Measurements from ENCODE around the gene GAL3ST3.
"Not testable (repeated sequence)": the region's sequence is repeated elsewhere in the genome, so short reads cannot be mapped to it uniquely, and the experiment has no call there.

Gene GAL3ST3, protein sequence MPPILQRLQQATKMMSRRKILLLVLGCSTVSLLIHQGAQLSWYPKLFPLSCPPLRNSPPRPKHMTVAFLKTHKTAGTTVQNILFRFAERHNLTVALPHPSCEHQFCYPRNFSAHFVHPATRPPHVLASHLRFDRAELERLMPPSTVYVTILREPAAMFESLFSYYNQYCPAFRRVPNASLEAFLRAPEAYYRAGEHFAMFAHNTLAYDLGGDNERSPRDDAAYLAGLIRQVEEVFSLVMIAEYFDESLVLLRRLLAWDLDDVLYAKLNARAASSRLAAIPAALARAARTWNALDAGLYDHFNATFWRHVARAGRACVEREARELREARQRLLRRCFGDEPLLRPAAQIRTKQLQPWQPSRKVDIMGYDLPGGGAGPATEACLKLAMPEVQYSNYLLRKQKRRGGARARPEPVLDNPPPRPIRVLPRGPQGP

DNA sequence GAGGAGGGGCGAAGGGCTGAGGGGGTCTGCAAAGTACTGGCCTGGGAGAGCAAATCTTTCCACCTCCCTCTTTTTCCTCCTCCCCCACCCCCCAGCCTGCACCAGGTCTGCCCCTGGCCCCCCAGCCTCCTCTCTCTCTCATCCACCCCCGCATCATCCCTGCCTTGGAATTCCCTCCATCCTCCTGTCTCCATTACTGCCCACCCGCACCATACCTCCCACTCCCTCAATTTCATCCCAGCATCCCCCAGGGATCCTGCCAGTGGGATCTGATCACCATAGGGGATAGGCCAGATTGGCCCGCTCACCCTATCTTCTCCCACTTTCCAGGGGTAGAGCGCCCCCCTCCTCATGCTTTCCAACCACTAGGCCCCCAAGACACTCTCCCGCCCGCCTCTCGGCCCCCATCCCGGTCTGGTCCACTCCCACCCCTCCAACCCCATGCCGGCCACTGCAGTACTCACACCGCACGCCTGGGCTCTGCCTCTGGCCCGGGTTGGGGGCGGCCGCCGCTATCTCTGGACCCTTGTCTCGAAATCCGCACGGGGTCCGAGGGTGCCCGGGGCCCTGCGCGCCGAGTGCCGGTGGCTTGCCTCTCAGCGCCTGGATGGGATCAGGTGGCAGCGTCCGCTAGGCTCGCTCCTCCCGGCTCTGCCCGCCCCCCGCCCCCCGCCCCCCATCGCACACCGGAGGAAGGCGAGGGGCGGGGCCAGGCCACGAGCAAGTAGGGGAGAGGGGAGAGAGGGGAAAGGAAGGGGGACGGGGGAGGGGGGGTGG, at the start of gene GAL3ST3:
TSS of gene GAL3ST3 (minus strand) at position 615 of the 777 bp plus-strand sequence. CDS start 3,746 bp downstream, outside the sequence.
- H3K4me3 ChIP-seq (ENCODE audit: low read length): no peak within 1 kb of the TSS
- no peak within 1 kb of the TSS for H3K9ac ChIP-seq (ENCODE audit: low read length)
- H3K4me1 ChIP-seq (ENCODE audit: control insufficient read depth, insufficient read depth, low read length): peaks cover 27% of the 10 kb centered on the region
- peaks cover 25% of the 10 kb centered on the region for H3K27me3 ChIP-seq (ENCODE audit: control insufficient read depth, insufficient read depth, low read length)
- H3K9me3 ChIP-seq (ENCODE audit: control insufficient read depth, low read length): no peaks in the 10 kb centered on the region
- H3K36me3 ChIP-seq (ENCODE audit: control insufficient read depth, insufficient read depth, low read length): no peaks in the 10 kb centered on the region

DNA sequence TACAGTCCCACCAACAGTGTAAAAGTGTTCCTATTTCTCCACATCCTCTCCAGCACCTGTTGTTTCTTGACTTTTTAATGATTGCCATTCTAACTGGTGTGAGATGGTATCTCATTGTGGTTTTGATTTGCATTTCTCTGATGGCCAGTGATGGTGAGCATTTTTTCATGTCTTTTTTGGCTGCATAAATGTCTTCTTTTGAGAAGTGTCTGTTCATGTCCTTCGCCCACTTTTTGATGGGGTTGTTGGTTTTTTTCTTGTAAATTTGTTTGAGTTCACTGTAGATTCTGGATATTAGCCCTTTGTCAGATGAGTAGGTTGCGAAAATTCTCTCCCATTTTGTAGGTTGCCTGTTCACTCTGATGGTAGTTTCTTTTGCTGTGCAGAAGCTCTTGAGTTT, 43.2 kb upstream of the GAL3ST3 start:
- not testable (repeated sequence) for H3K9ac ChIP-seq (ENCODE audit: low read length); H3K36me3 ChIP-seq (ENCODE audit: control insufficient read depth, insufficient read depth, low read length); H3K27me3 ChIP-seq (ENCODE audit: control insufficient read depth, insufficient read depth, low read length); H3K4me1 ChIP-seq (ENCODE audit: control insufficient read depth, insufficient read depth, low read length); H3K9me3 ChIP-seq (ENCODE audit: control insufficient read depth, low read length); H3K4me3 ChIP-seq (ENCODE audit: low read length)

DNA sequence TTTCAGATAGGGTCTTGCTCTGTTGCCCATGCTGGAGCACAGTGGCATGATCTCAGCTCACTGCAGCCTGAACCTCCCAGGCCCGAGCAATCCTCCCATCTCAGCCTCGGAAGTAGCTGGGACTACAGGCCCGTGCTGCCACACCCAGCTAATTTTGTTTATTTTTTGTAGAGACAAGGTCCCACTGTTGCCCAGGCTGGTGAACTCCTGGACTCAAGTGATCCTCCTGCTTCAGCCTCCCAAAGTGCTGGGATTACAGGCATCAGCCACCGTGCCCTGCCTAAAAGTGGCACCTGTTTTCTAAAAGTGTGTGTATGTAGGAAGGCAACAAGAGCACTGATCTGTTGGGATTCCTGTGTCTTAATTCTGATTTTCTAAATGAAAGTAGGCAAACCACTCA, 41.3 kb upstream of the GAL3ST3 start:
- no peaks in the 10 kb centered on the region for H3K9me3 ChIP-seq (ENCODE audit: control insufficient read depth, low read length)
- no peaks in the 10 kb centered on the region for H3K36me3 ChIP-seq (ENCODE audit: control insufficient read depth, insufficient read depth, low read length)
- H3K4me1 ChIP-seq (ENCODE audit: control insufficient read depth, insufficient read depth, low read length): no peaks in the 10 kb centered on the region
- H3K4me3 ChIP-seq (ENCODE audit: low read length): no peak overlapping the region
- no peaks in the 10 kb centered on the region for H3K27me3 ChIP-seq (ENCODE audit: control insufficient read depth, insufficient read depth, low read length)
- H3K9ac ChIP-seq (ENCODE audit: low read length): no peak overlapping the region

DNA sequence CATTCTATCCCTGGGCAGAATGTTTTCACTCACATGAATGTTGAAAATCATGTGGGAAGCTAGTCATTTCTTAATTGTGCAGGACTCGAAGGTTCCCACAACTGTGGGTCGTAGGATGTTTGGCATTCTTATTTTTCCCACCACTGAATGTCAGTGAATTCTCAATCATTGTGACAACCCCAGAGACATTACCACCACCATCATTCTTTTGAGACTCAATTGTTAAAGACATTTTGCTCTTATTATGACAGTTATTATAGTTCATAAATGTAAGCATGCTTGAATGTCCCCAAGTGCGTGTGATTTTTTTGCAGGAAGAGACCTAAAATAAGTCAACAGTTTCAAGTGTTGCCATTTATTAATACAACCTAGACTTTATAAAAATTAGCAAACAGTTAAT, 40.1 kb upstream of the GAL3ST3 start:
- H3K36me3 ChIP-seq (ENCODE audit: control insufficient read depth, insufficient read depth, low read length): no peaks in the 10 kb centered on the region

DNA sequence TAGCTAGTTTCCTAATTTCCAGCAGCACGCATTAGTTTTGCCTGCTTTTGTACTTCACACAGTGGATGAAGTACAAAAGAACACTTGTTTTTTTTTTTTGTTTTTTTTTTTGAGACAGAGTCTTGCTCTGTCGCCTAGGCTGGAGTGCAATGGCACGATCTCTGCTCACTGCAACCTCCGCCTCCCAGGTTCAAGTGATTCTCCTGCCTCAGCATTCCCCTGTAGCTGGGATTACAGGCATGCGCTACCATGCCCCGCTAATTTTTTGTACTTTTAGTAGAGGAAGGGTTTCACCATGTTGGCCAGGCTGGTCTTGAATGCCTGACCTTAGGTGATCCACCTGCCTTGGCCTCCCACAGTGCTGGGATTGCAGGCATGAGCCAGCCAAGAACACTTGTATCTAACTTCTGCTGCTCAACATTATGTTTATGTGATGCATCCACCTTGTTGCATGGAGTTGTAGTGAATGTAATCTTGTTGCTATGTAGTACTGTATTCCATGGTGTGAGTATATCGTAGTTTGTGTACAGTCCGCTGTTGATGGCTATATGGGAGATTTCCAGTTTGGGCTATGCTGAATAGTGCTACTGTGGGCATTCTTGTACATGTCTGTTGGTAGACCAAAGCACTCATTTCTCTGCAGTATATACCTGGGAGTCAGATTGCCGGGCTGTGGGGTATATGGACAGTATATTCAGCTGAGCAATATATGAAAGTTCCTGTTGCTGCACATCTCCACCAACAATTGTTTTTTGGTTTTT, 38.4 kb upstream of the GAL3ST3 start:
- H3K9ac ChIP-seq (ENCODE audit: low read length): no peak overlapping the region
- H3K36me3 ChIP-seq (ENCODE audit: control insufficient read depth, insufficient read depth, low read length): no peaks in the 10 kb centered on the region

More for the DNA sequence above, 40.1 kb upstream of the GAL3ST3 start:
- peaks cover 4% of the 10 kb centered on the region for H3K4me1 ChIP-seq (ENCODE audit: control insufficient read depth, insufficient read depth, low read length)
- no peaks in the 10 kb centered on the region for H3K27me3 ChIP-seq (ENCODE audit: control insufficient read depth, insufficient read depth, low read length)
- no peak overlapping the region for H3K4me3 ChIP-seq (ENCODE audit: low read length)
- H3K9me3 ChIP-seq (ENCODE audit: control insufficient read depth, low read length): no peaks in the 10 kb centered on the region
- no peak overlapping the region for H3K9ac ChIP-seq (ENCODE audit: low read length)

DNA sequence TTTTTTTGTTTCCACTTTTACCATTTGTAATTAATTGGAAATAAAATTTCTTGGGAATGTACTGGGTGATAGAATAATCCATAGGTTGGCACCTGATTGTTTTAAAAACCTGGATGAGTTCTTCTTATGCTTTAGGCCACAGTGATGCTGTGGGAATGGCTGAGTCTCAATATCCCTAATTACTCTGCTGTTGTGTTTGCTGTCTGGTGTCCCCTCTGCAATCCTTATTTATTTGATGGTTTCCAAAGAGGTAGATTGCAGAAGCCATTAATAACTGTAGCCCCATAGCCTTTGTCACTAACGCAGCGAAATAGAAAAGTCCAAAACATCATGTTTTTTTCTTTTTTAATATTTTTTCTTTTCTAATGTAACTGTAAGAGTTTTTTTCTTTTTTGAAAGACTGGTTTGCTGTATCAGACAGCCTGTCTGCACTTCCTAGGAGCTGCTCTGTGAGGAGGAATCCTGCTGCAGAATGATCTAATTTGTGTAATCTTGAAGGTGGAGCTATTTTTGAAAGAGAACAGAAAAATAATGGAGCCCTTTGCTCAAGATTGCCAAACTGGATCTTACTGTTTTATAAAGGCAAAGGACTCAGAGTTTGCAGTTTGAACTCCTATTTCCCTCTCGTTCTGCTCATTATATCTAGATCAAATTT, 36.0 kb upstream of the GAL3ST3 start:
- no peak overlapping the region for H3K4me3 ChIP-seq (ENCODE audit: low read length)
- H3K4me1 ChIP-seq (ENCODE audit: control insufficient read depth, insufficient read depth, low read length): peaks cover 31% of the 10 kb centered on the region
- no peak overlapping the region for H3K9ac ChIP-seq (ENCODE audit: low read length)
- H3K9me3 ChIP-seq (ENCODE audit: control insufficient read depth, low read length): no peaks in the 10 kb centered on the region
- H3K36me3 ChIP-seq (ENCODE audit: control insufficient read depth, insufficient read depth, low read length): no peaks in the 10 kb centered on the region
- no peaks in the 10 kb centered on the region for H3K27me3 ChIP-seq (ENCODE audit: control insufficient read depth, insufficient read depth, low read length)

More for the DNA sequence above, 38.4 kb upstream of the GAL3ST3 start:
- Histone ChIP-seq H3K9me3 (ENCODE audit: control insufficient read depth, low read length) (no peaks in the 10 kb centered on the region), H3K4me1 (ENCODE audit: control insufficient read depth, insufficient read depth, low read length) (peaks cover 13% of the 10 kb centered on the region), H3K4me3 (ENCODE audit: low read length) (no peak overlapping the region), H3K27me3 (ENCODE audit: control insufficient read depth, insufficient read depth, low read length) (no peaks in the 10 kb centered on the region)

DNA sequence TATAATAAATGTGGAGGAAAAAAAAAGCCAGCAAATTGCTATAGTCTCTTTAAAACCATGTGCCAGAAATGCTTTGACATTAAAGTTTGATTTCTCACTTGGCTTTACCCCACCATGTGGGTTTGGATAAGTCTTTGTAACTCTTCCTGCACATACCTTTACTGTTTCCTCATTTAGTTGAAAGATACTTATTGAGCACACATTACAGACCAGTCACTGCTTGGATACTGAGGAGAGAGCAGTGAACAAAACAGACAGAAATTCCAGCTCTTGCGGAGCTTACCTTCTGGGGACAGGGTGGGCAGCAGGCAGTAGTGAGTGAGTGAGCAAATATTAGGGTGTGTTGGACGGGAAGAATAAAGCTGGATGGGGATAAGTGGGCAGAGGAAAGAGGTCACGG, 34.8 kb upstream of the GAL3ST3 start:
- no peaks in the 10 kb centered on the region for H3K27me3 ChIP-seq (ENCODE audit: control insufficient read depth, insufficient read depth, low read length)
- H3K4me3 ChIP-seq (ENCODE audit: low read length): no peak overlapping the region
- H3K4me1 ChIP-seq (ENCODE audit: control insufficient read depth, insufficient read depth, low read length): peaks cover 37% of the 10 kb centered on the region
- no peaks in the 10 kb centered on the region for H3K36me3 ChIP-seq (ENCODE audit: control insufficient read depth, insufficient read depth, low read length)
- no peak overlapping the region for H3K9ac ChIP-seq (ENCODE audit: low read length)
- H3K9me3 ChIP-seq (ENCODE audit: control insufficient read depth, low read length): no peaks in the 10 kb centered on the region

DNA sequence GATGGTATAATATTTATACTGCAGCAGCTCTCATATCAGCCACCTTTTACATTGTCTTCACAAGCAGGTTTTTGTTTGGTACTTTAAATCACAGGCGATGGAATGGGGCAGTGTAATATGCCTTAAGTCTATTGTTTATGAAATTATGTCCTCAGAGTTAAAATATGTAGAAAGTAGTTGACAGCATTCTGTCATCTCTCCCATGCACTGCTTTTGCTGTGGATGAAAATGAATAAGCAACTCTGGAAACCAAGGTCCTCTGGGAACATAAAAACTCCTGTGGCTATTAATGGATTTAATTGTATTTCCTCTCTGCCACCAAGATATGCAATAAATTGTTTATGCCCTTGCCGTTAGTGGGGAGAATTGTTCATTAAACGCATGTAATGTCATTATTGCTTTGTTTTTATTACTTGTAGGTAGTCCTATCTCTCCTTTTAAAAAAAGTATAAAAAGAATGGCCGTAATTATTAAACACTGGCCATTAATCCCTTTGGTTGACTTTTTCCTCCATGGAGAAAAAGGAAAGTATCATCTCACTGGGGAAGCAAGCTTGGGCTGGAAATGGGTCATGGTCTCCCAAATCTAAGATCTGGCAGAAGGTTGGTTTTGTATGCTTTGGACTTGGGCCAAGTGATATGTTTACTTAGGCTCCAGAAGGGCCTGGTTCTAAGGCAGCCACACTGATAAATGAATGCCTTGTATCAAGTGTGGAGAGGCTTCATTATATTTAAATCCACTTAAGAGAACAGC, 34.2 kb upstream of the GAL3ST3 start:
- no peaks in the 10 kb centered on the region for H3K27me3 ChIP-seq (ENCODE audit: control insufficient read depth, insufficient read depth, low read length)
- no peak overlapping the region for H3K9ac ChIP-seq (ENCODE audit: low read length)
- no peaks in the 10 kb centered on the region for H3K36me3 ChIP-seq (ENCODE audit: control insufficient read depth, insufficient read depth, low read length)
- H3K4me3 ChIP-seq (ENCODE audit: low read length): no peak overlapping the region
- peaks cover 37% of the 10 kb centered on the region for H3K4me1 ChIP-seq (ENCODE audit: control insufficient read depth, insufficient read depth, low read length)
- no peaks in the 10 kb centered on the region for H3K9me3 ChIP-seq (ENCODE audit: control insufficient read depth, low read length)

DNA sequence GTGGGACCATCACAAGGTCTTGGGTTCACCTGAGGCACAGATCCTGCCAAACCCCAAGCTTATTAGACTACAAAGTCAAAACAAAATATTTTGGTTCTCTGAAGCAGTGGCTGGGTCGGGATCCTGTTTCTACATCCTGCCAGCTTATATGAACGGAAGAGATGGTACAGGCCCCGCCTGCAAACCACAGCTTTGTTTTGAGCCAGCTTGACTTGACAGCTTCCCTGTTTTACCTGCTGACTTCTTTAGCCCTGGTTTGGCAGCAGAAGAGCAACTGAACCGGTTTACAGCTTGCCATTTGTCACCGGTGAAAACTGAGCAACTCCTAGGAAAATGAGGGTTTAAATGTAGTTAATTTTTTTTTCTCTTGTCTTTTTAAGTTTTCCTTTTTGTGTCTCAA, 32.5 kb upstream of the GAL3ST3 start:
- Histone ChIP-seq H3K4me1 (ENCODE audit: control insufficient read depth, insufficient read depth, low read length) (peaks cover 37% of the 10 kb centered on the region), H3K9ac (ENCODE audit: low read length) (peak overlapping the region; percentile 51)

DNA sequence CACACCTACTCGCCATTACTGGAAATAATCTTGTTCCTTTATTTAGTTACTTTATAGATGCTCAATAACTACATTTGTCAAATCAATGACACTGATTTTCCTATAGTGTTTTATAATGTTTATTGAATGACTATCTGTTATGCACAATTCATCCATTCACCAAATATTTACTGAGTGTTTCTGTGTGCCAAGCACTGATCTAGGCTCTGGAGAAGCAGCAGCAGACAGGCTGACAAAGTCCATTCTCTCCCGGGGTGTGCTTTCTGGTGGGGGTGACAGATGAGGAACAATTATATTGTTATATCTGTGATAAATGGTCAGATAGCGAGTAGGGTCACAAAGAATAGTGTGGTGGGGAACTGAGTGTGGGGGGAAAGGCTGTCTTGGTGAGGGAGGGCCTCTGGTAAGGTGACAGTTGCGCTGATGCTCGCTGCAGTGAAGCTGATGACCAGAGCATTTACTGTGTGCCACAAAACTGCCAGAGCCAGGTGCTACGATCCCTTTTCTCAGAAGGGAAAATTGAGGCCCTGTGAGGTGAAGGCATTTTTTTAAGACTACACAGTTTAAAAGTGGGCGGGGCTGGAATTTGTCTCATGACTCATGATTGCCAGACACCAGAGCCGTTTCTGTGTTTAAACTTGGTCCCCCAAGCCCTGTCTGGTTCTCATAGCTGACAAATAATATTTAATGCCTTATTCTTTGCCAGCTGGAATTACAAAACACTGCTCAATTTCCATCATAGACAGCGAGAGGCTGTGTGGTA, 31.3 kb upstream of the GAL3ST3 start:
- H3K4me1 ChIP-seq (ENCODE audit: control insufficient read depth, insufficient read depth, low read length): peaks cover 37% of the 10 kb centered on the region

More for the DNA sequence above, 32.5 kb upstream of the GAL3ST3 start:
- Histone ChIP-seq H3K27me3 (ENCODE audit: control insufficient read depth, insufficient read depth, low read length) (no peaks in the 10 kb centered on the region), H3K36me3 (ENCODE audit: control insufficient read depth, insufficient read depth, low read length) (no peaks in the 10 kb centered on the region), H3K9me3 (ENCODE audit: control insufficient read depth, low read length) (no peaks in the 10 kb centered on the region), H3K4me3 (ENCODE audit: low read length) (no peak overlapping the region)

More for the DNA sequence above, 31.3 kb upstream of the GAL3ST3 start:
- Histone ChIP-seq H3K4me3 (ENCODE audit: low read length) (no peak overlapping the region), H3K27me3 (ENCODE audit: control insufficient read depth, insufficient read depth, low read length) (no peaks in the 10 kb centered on the region), H3K9me3 (ENCODE audit: control insufficient read depth, low read length) (no peaks in the 10 kb centered on the region), H3K36me3 (ENCODE audit: control insufficient read depth, insufficient read depth, low read length) (no peaks in the 10 kb centered on the region), H3K9ac (ENCODE audit: low read length) (no peak overlapping the region)

Measured in mucosa of stomach (tissue), 1 donor.